ENCODE measurements around the gene CDK6. TPM values are rescaled to one million over a fixed set of nuclear protein-coding genes. Genes with fewer than 3 reads are reported as not detected.

Gene CDK6
- total and polyA plus RNA-seq, 4 donors: 3.3 to 35.0 (median 12.0) TPM

- H3K4me1 ChIP-seq (ENCODE audit: control insufficient read depth in 4 of 4, insufficient read depth in 4 of 4, low read length in 3 of 4): peaks cover 2 to 9% (median 7%) of the 10 kb centered on the region in 4 donors
- TF ChIP-seq SP1 (IDR thresholded peaks at IDR 0.05) (no peak), YY1 (IDR thresholded peaks at IDR 0.05) (no peak), GABPA (IDR thresholded peaks at IDR 0.05 in 1 of 2, conservative IDR thresholded peaks at IDR 0.05 in 1 of 2) (no peak), MAX (IDR thresholded peaks at IDR 0.05) (no peak), TAF1 (conservative IDR thresholded peaks at IDR 0.05) (no peak), ATF3 (IDR thresholded peaks at IDR 0.05) (no peak), FOXA1 (IDR thresholded peaks at IDR 0.05) (no peak)
- WGBS: 93% methylated on average over 4 of the region's 4 CpGs
These were observed 85.9 kb downstream of the CDK6 start for GRCh38 chr7:92750447-92750839.

GRCh38 chr7:92749832-92750446 is 86.4 kb downstream of the CDK6 start:
- H3K4me3 ChIP-seq (ENCODE audit: low read depth in 1 of 3, low read length in 3 of 3): no peak overlapping the region
- H3K9me3 ChIP-seq (ENCODE audit: control insufficient read depth in 4 of 4, low read length in 3 of 4): no peaks in the 10 kb centered on the region
- H3K9ac ChIP-seq (ENCODE audit: low read depth in 1 of 2, low read length in 2 of 2): no peak overlapping the region
- no peak overlapping the region for H3K27ac ChIP-seq (ENCODE audit: low read depth in 1 of 2, low read length in 2 of 2)
- DNase-seq (ENCODE audit: low spot score): no peak
- TF ChIP-seq JUND (IDR thresholded peaks at IDR 0.05) (no peak), ATF3 (IDR thresholded peaks at IDR 0.05) (no peak), FOXA1 (IDR thresholded peaks at IDR 0.05) (no peak), RAD21 (IDR thresholded peaks at IDR 0.05) (no peak), GABPA (IDR thresholded peaks at IDR 0.05 in 1 of 2, conservative IDR thresholded peaks at IDR 0.05 in 1 of 2) (no peak), REST (IDR thresholded peaks at IDR 0.05) (no peak), SP1 (IDR thresholded peaks at IDR 0.05) (peak; percentile 4), RXRA (IDR thresholded peaks at IDR 0.05) (peak in 1 of 2 donors; percentile 20), HNF4A (conservative IDR thresholded peaks at IDR 0.05) (peak; percentile 45 to 48), CTCF (IDR thresholded peaks at IDR 0.05; ENCODE audit: low read depth, low read length, missing input control) (no peak)
- peaks cover 2 to 9% (median 7%) of the 10 kb centered on the region in 4 donors for H3K4me1 ChIP-seq (ENCODE audit: control insufficient read depth in 4 of 4, insufficient read depth in 4 of 4, low read length in 3 of 4)
- H3K27me3 ChIP-seq (ENCODE audit: control insufficient read depth in 4 of 4, insufficient read depth in 4 of 4, low read length in 3 of 4): no peaks in the 10 kb centered on the region
- WGBS: 83% methylated on average over 2 of the region's 2 CpGs
- no peaks in the 10 kb centered on the region for H3K36me3 ChIP-seq (ENCODE audit: control insufficient read depth in 4 of 4, insufficient read depth in 3 of 4, low read depth in 1 of 4, low read length in 3 of 4)

More at GRCh38 chr7:92750447-92750839, 85.9 kb downstream of the CDK6 start:
- no peaks in the 10 kb centered on the region for H3K27me3 ChIP-seq (ENCODE audit: control insufficient read depth in 4 of 4, insufficient read depth in 4 of 4, low read length in 3 of 4)
- no peak overlapping the region for H3K4me3 ChIP-seq (ENCODE audit: low read depth in 1 of 3, low read length in 3 of 3)
- no peak overlapping the region for H3K27ac ChIP-seq (ENCODE audit: low read depth in 1 of 2, low read length in 2 of 2)
- no peak overlapping the region for H3K9ac ChIP-seq (ENCODE audit: low read depth in 1 of 2, low read length in 2 of 2)
- no peak for DNase-seq (ENCODE audit: low spot score)
- no peaks in the 10 kb centered on the region for H3K36me3 ChIP-seq (ENCODE audit: control insufficient read depth in 4 of 4, insufficient read depth in 3 of 4, low read depth in 1 of 4, low read length in 3 of 4)
- no peaks in the 10 kb centered on the region for H3K9me3 ChIP-seq (ENCODE audit: control insufficient read depth in 4 of 4, low read length in 3 of 4)

Measured in liver (tissue), 9 donors.